OCI-LY1 (cell line): ENCODE data around the gene SEMA5A.

Experiments
- CTCF ChIP-seq: fragments of 200-600 bp; sonication (generic), shearing (Covaris generic); IDR thresholded peaks from 2 replicates; pipeline ENCODE4 v1.5.1; 2017; ENCODE audit warnings: mild to moderate bottlenecking, antibody characterized with exemption, low read length, moderate library complexity, mixed read lengths
- EZH2 ChIP-seq: fragments of 200-600 bp; sonication (generic), shearing (Covaris generic); IDR thresholded peaks from 2 replicates; pipeline ENCODE4 v1.8.0; 2017; ENCODE audit warnings: borderline replicate concordance, mixed run types, mild to moderate bottlenecking, antibody characterized with exemption, low read length, moderate library complexity, mixed read lengths

DNA sequence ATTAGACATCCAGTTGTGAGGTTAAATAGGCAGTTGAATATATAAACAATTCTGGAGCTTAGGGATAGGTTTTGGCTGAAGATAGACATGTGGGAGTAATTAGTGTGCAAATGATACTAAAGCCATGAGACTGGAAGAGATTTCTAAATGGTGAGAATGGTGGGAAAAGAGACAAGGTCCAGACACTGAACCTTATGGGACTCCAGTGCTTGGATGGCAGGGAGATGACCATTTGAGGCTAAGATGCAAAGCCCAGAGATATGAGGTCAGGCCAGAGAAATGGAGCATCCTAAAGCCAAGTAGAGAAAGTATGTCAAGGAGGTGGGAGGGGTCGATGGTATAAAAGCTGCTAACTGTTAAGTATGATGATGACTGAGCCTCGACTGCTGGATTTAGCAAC lies 115.6 kb downstream of the SEMA5A start:
- TF ChIP-seq CTCF (no peak), EZH2 (no peak)
